ENCODE results near the gene ZNF480. TPM values are rescaled to one million over a fixed set of nuclear protein-coding genes. Genes with fewer than 3 reads are reported as not detected.
"Not testable (repeated sequence)": the region's sequence is repeated elsewhere in the genome, so short reads cannot be mapped to it uniquely, and the experiment has no call there.

The ZNF480 gene
- polyA plus RNA-seq, 1 donor from 2014 or later = 24.7 TPM

- peaks cover 4 to 34% (median 24%) of the 10 kb centered on the region in 3 donors for H3K9me3 Mint-ChIP-seq
- H3K27me3 Mint-ChIP-seq = no peaks in the 10 kb centered on the region
Measured at GRCh38 chr19:52297601-52298364, 814 bp downstream of the ZNF480 start.

GRCh38 chr19:52307275-52307674, 10.3 kb downstream of the ZNF480 start:
- Mint-ChIP-seq H3K9me3 (peaks cover 5 to 42% (median 34%) of the 10 kb centered on the region in 3 donors), H3K4me1 (no peaks in the 10 kb centered on the region), H3K4me3 (peak overlapping the region in 2 of 4 donors; percentile 32 to 46), H3K27me3 (no peaks in the 10 kb centered on the region), H3K27ac (no peak overlapping the region), H3K36me3 (peaks cover 61% of the 10 kb centered on the region)

More at GRCh38 chr19:52297601-52298364, 814 bp downstream of the ZNF480 start:
- Mint-ChIP-seq H3K4me1 (peaks cover 11 to 15% (median 14%) of the 10 kb centered on the region in 3 donors), H3K36me3 (peaks cover 24% of the 10 kb centered on the region), H3K27ac (peak overlapping the region; percentile 99), H3K4me3 (peak overlapping the region; percentile 94 to 100 (median 98))

GRCh38 chr19:52322429-52322828, 25.5 kb downstream of the ZNF480 start:
- Mint-ChIP-seq H3K27ac (peak overlapping the region in 1 of 3 donors; percentile 19), H3K36me3 (peaks cover 47% of the 10 kb centered on the region), H3K4me1 (peaks cover 0 to 4% (median 0%) of the 10 kb centered on the region in 3 donors), H3K4me3 (no peak overlapping the region), H3K27me3 (no peaks in the 10 kb centered on the region), H3K9me3 (peaks cover 22 to 66% (median 58%) of the 10 kb centered on the region in 3 donors)

GRCh38 chr19:52331757-52332156, 34.8 kb downstream of the ZNF480 start:
- Mint-ChIP-seq H3K27me3 (no peaks in the 10 kb centered on the region), H3K36me3 (peaks cover 11% of the 10 kb centered on the region), H3K9me3 (peaks cover 8 to 44% (median 27%) of the 10 kb centered on the region in 3 donors), H3K27ac (peak overlapping the region in 2 of 3 donors; percentile 19 to 59), H3K4me3 (peak overlapping the region in 1 of 4 donors; percentile 39), H3K4me1 (peaks cover 2 to 10% (median 4%) of the 10 kb centered on the region in 3 donors)

- Mint-ChIP-seq H3K27ac (peak overlapping the region in 2 of 3 donors; percentile 68 to 88), H3K27me3 (no peaks in the 10 kb centered on the region), H3K36me3 (peaks cover 13% of the 10 kb centered on the region)
Measured at GRCh38 chr19:52335768-52336116, 38.8 kb downstream of the ZNF480 start.

GRCh38 chr19:52336117-52336790, 39.3 kb downstream of the ZNF480 start, which contains the start of gene ZNF610:
Gene ZNF610, plus strand, starts transcription at chr19:52336243. Its CDS starts 12,930 bp downstream, at chr19:52349173.
- peaks cover 17 to 38% (median 26%) of the 10 kb centered on the region in 3 donors for H3K9me3 Mint-ChIP-seq
- peaks cover 13% of the 10 kb centered on the region for H3K36me3 Mint-ChIP-seq

More at GRCh38 chr19:52335768-52336116, 38.8 kb downstream of the ZNF480 start:
- Mint-ChIP-seq H3K9me3 (peaks cover 15 to 40% (median 31%) of the 10 kb centered on the region in 3 donors), H3K4me1 (peaks cover 6 to 11% (median 7%) of the 10 kb centered on the region in 3 donors), H3K4me3 (peak overlapping the region; percentile 89 to 99 (median 96))

GRCh38 chr19:52336791-52337381, 39.9 kb downstream of the ZNF480 start:
- Mint-ChIP-seq H3K4me3 (peak overlapping the region; percentile 89 to 99 (median 96)), H3K9me3 (peaks cover 17 to 32% (median 23%) of the 10 kb centered on the region in 3 donors), H3K27me3 (no peaks in the 10 kb centered on the region), H3K27ac (peak overlapping the region in 2 of 3 donors; percentile 68 to 88), H3K36me3 (peaks cover 13% of the 10 kb centered on the region), H3K4me1 (peaks cover 6 to 11% (median 7%) of the 10 kb centered on the region in 3 donors)

More at GRCh38 chr19:52336117-52336790, 39.3 kb downstream of the ZNF480 start, which contains the start of gene ZNF610:
- Mint-ChIP-seq H3K27me3 (no peaks in the 10 kb centered on the region), H3K4me3 (peak within 1 kb of the TSS; percentile 89 to 99 (median 96)), H3K4me1 (peaks cover 6 to 11% (median 7%) of the 10 kb centered on the region in 3 donors), H3K27ac (peak within 1 kb of the TSS; percentile 68 to 92 (median 88))

GRCh38 chr19:52339022-52339421, 42.1 kb downstream of the ZNF480 start:
- H3K27ac Mint-ChIP-seq, H3K27me3 Mint-ChIP-seq: not testable (repeated sequence)
- peaks cover 13 to 21% (median 18%) of the 10 kb centered on the region in 3 donors for H3K9me3 Mint-ChIP-seq

GRCh38 chr19:52343548-52343947, 46.6 kb downstream of the ZNF480 start:
- Mint-ChIP-seq H3K36me3 (peaks cover 4% of the 10 kb centered on the region), H3K27me3 (no peaks in the 10 kb centered on the region), H3K4me3 (peak overlapping the region in 1 of 4 donors; percentile 41), H3K27ac (no peak overlapping the region), H3K4me1 (no peaks in the 10 kb centered on the region), H3K9me3 (peaks cover 12 to 16% (median 15%) of the 10 kb centered on the region in 3 donors)

More at GRCh38 chr19:52339022-52339421, 42.1 kb downstream of the ZNF480 start:
- Mint-ChIP-seq H3K4me3 (peak overlapping the region in 3 of 4 donors; percentile 49 to 61 (median 55)), H3K4me1 (peaks cover 6 to 11% (median 7%) of the 10 kb centered on the region in 3 donors), H3K36me3 (peaks cover 11% of the 10 kb centered on the region)

GRCh38 chr19:52345162-52345561, 48.2 kb downstream of the ZNF480 start:
- Mint-ChIP-seq H3K27ac (no peak overlapping the region), H3K4me3 (no peak overlapping the region)

GRCh38 chr19:52351512-52351911, 54.5 kb downstream of the ZNF480 start:
- Mint-ChIP-seq H3K36me3 (peaks cover 17% of the 10 kb centered on the region), H3K4me1 (no peaks in the 10 kb centered on the region), H3K27ac (no peak overlapping the region), H3K9me3 (peaks cover 13 to 41% (median 39%) of the 10 kb centered on the region in 3 donors), H3K4me3 (no peak overlapping the region), H3K27me3 (no peaks in the 10 kb centered on the region)

More at GRCh38 chr19:52345162-52345561, 48.2 kb downstream of the ZNF480 start:
- no peaks in the 10 kb centered on the region for H3K27me3 Mint-ChIP-seq
- H3K9me3 Mint-ChIP-seq = peaks cover 14 to 20% (median 20%) of the 10 kb centered on the region in 3 donors
- no peaks in the 10 kb centered on the region for H3K4me1 Mint-ChIP-seq
- peaks cover 6% of the 10 kb centered on the region for H3K36me3 Mint-ChIP-seq

GRCh38 chr19:52366414-52366824, 69.5 kb downstream of the ZNF480 start:
- no peak overlapping the region for H3K27ac Mint-ChIP-seq
- no peaks in the 10 kb centered on the region for H3K27me3 Mint-ChIP-seq
- H3K9me3 Mint-ChIP-seq = peaks cover 7 to 36% (median 22%) of the 10 kb centered on the region in 3 donors
- peaks cover 0 to 12% (median 3%) of the 10 kb centered on the region in 3 donors for H3K4me1 Mint-ChIP-seq
- peak overlapping the region in 3 of 4 donors; percentile 1 to 76 (median 61) for H3K4me3 Mint-ChIP-seq
- H3K36me3 Mint-ChIP-seq = peaks cover 2% of the 10 kb centered on the region

- H3K9me3 Mint-ChIP-seq = peaks cover 8 to 39% (median 25%) of the 10 kb centered on the region in 3 donors
- H3K27ac Mint-ChIP-seq = peak within 1 kb of the TSS; percentile 90 to 97 (median 95)
- peaks cover 2 to 17% (median 3%) of the 10 kb centered on the region in 3 donors for H3K4me1 Mint-ChIP-seq
- H3K4me3 Mint-ChIP-seq = peak within 1 kb of the TSS; percentile 91 to 98 (median 94)
- no peaks in the 10 kb centered on the region for H3K27me3 Mint-ChIP-seq
- peaks cover 13% of the 10 kb centered on the region for H3K36me3 Mint-ChIP-seq
Measured at GRCh38 chr19:52369559-52370340, 72.8 kb downstream of the ZNF480 start, which contains the start of gene ZNF880. Gene ZNF880, plus strand, starts transcription at chr19:52369923. Its CDS starts 43 bp downstream, at chr19:52369966.
